ENCODE data around the gene USP10.

GRCh38 chr16:84785843-84786581, 86.2 kb downstream of the USP10 start:
- no peak for TF ChIP-seq EZH2 (IDR thresholded peaks at IDR 0.05; ENCODE audit: low read length, missing control alignments)
- TF ChIP-seq CTCF (conservative IDR thresholded peaks at IDR 0.05 in 1 of 2, IDR thresholded peaks at IDR 0.05 in 1 of 2; ENCODE audit: low read depth in 1 of 2, low read length in 2 of 2), result no peak
